Parathyroid adenoma (tissue), 2 donors: Measurements from ENCODE around the gene CACNA1C.

Experiments used
- H2AFZ ChIP-seq: fragments of 300-600 bp; sonication (generic); one replicate; pipeline ENCODE4 v1.7.0; 2017; ENCODE audit warnings: antibody characterized with exemption, mild to moderate bottlenecking
- H3K27ac ChIP-seq: fragments of 300-600 bp; sonication (generic); one replicate; pipeline ENCODE4 v1.7.0; 2017
- H3K27me3 ChIP-seq: fragments of 300-600 bp; sonication (generic); one replicate; pipeline ENCODE4 v1.7.0; 2017; ENCODE audit warnings: low read length; ENCODE audit not compliant: control insufficient read depth, insufficient read depth
- H3K36me3 ChIP-seq: fragments of 300-600 bp; sonication (generic); one replicate; pipeline ENCODE4 v1.7.0; 2017; ENCODE audit warnings: low read length; ENCODE audit not compliant: control insufficient read depth, insufficient read depth
- H3K4me1 ChIP-seq: fragments of 300-600 bp; sonication (generic); one replicate; pipeline ENCODE4 v1.7.0; 2017; ENCODE audit warnings: control low read depth
- H3K4me2 ChIP-seq: fragments of 300-600 bp; sonication (generic); one replicate; pipeline ENCODE4 v1.7.0; 2017; ENCODE audit warnings: low read length
- H3K4me3 ChIP-seq: fragments of 300-600 bp; sonication (generic); one replicate; pipeline ENCODE4 v1.7.0; 2017; ENCODE audit warnings: low read depth, low read length
- H3K79me2 ChIP-seq: fragments of 300-600 bp; sonication (generic); one replicate; pipeline ENCODE4 v1.7.0; 2017; ENCODE audit warnings: control low read depth
- H3K9ac ChIP-seq: fragments of 300-600 bp; sonication (generic); one replicate; pipeline ENCODE4 v1.7.0; 2017; ENCODE audit warnings: mild to moderate bottlenecking
- H3K9me3 ChIP-seq: fragments of 300-600 bp; sonication (generic); one replicate; pipeline ENCODE4 v1.7.0; 2017; ENCODE audit warnings: low read length; ENCODE audit not compliant: control insufficient read depth
- TF ChIP-seq, protein P1 (sequence below): fragments of 300-600 bp; sonication (generic); IDR thresholded peaks from one replicate; pipeline ENCODE4 v1.7.0; 2017; ENCODE audit warnings: antibody characterized with exemption, mild to moderate bottlenecking
- donor health status: primary hyperparathyroidism.

Gene CACNA1C

DNA sequence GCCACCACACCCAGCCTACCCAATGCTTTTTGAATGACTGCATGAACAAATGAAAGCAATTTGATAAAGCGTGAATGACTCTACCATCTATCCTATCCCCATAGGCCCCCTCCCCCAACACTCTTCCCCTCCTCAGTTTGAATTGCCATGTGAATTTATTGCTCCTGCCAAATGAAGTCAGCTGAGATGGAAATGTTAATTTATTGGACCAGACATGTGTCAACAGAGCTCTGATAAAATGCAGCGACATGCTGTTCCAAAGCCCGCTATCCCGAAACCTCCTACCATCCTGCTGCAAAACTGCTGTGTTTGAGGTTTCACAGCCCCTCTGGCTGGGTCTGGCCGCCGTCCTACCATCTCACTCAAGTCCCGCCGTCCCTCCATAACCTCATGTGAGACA, 360.5 kb downstream of the CACNA1C start:
- TF ChIP-seq, protein P1, sequence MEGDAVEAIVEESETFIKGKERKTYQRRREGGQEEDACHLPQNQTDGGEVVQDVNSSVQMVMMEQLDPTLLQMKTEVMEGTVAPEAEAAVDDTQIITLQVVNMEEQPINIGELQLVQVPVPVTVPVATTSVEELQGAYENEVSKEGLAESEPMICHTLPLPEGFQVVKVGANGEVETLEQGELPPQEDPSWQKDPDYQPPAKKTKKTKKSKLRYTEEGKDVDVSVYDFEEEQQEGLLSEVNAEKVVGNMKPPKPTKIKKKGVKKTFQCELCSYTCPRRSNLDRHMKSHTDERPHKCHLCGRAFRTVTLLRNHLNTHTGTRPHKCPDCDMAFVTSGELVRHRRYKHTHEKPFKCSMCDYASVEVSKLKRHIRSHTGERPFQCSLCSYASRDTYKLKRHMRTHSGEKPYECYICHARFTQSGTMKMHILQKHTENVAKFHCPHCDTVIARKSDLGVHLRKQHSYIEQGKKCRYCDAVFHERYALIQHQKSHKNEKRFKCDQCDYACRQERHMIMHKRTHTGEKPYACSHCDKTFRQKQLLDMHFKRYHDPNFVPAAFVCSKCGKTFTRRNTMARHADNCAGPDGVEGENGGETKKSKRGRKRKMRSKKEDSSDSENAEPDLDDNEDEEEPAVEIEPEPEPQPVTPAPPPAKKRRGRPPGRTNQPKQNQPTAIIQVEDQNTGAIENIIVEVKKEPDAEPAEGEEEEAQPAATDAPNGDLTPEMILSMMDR, result no peak
- Histone ChIP-seq H3K27me3 (no peaks in the 10 kb centered on the region), H3K9ac (no peak overlapping the region), H3K4me3 (no peak overlapping the region), H3K9me3 (no peaks in the 10 kb centered on the region), H3K27ac (no peak overlapping the region), H2AFZ (no peak overlapping the region), H3K4me2 (no peak overlapping the region), H3K79me2 (no peaks in the 10 kb centered on the region), H3K4me1 (no peaks in the 10 kb centered on the region), H3K36me3 (no peaks in the 10 kb centered on the region)

GRCh38 chr12:2413999-2414792, 361.4 kb downstream of the CACNA1C start:
- Histone ChIP-seq H3K4me3 (no peak overlapping the region), H2AFZ (no peak overlapping the region), H3K79me2 (no peaks in the 10 kb centered on the region), H3K9ac (no peak overlapping the region), H3K4me1 (no peaks in the 10 kb centered on the region), H3K27me3 (no peaks in the 10 kb centered on the region), H3K27ac (peak overlapping the region; percentile 54), H3K4me2 (no peak overlapping the region), H3K9me3 (no peaks in the 10 kb centered on the region), H3K36me3 (no peaks in the 10 kb centered on the region)
- TF ChIP-seq, protein P1, result no peak

- H3K79me2 ChIP-seq, result no peaks in the 10 kb centered on the region
- H3K4me2 ChIP-seq, result no peak overlapping the region
- H3K4me1 ChIP-seq, result no peaks in the 10 kb centered on the region
- H3K9me3 ChIP-seq, result no peaks in the 10 kb centered on the region
- H2AFZ ChIP-seq, result no peak overlapping the region
- H3K27ac ChIP-seq, result peak overlapping the region; percentile 54
- H3K4me3 ChIP-seq, result no peak overlapping the region
- H3K36me3 ChIP-seq, result no peaks in the 10 kb centered on the region
- H3K9ac ChIP-seq, result no peak overlapping the region
- no peaks in the 10 kb centered on the region for H3K27me3 ChIP-seq
- TF ChIP-seq, protein P1, result no peak
These were observed 362.2 kb downstream of the CACNA1C start for GRCh38 chr12:2414810-2415567.

DNA sequence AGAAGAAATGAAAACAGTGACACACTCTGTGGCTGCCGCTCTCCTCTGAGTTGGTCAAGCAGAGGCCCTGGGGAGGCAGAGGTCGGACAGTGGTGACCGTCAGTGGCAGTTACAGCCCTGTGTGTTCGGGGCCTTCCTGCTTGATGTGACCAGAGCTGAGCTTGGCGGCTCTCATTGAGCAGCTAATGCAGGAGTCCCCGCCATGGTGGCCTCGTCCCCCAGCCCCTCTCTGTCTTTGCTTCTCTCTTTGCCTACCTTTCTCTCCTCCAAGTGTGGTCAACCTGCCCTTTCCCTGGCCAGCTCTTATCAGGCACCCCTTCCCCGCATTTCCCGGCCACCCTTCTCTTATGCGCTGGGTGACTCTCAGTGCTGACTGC, 362.8 kb downstream of the CACNA1C start:
- no peak overlapping the region for H2AFZ ChIP-seq
- no peaks in the 10 kb centered on the region for H3K27me3 ChIP-seq
- H3K27ac ChIP-seq, result no peak overlapping the region
- no peak overlapping the region for H3K4me2 ChIP-seq
- TF ChIP-seq, protein P1, result no peak
- no peak overlapping the region for H3K9ac ChIP-seq
- H3K4me1 ChIP-seq, result no peaks in the 10 kb centered on the region
- no peaks in the 10 kb centered on the region for H3K9me3 ChIP-seq
- H3K4me3 ChIP-seq, result no peak overlapping the region
- no peaks in the 10 kb centered on the region for H3K36me3 ChIP-seq
- H3K79me2 ChIP-seq, result no peaks in the 10 kb centered on the region
